ENCODE data around the gene THEM4. TPM values are rescaled to one million over a fixed set of nuclear protein-coding genes. Genes with fewer than 3 reads are reported as not detected.
"Not testable (repeated sequence)": the region's sequence is repeated elsewhere in the genome, so short reads cannot be mapped to it uniquely, and the experiment has no call there.

THEM4 gene
- total RNA-seq, 4 donors from 2014 or later, result 9.1 to 45.2 (median 14.6) TPM

DNA sequence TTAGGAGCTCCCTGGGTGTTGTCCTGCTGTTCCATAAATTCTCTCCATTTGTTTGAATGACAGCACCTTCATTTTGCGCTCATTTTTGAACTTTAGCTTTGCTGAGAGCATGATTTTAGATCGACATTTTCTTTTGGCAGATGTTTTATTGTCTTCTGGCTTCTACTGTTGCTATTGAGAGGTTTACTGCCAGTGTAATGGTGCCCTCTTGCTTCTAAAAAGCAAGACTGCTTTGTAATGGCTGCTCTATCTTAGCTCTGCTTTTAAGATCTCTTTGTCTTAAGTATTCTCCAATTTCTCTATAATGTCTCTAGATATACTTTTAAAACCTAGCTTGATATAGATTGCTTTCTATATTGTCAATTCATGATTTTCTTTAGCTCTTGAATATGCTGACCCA is 27.8 kb downstream of the THEM4 start:
- H3K27me3 ChIP-seq, result no peaks in the 10 kb centered on the region
- H3K4me1 ChIP-seq, result no peaks in the 10 kb centered on the region
- H3K27ac ChIP-seq, result no peak overlapping the region
- H3K9me3 ChIP-seq, result no peaks in the 10 kb centered on the region
- TF ChIP-seq, protein P1, sequence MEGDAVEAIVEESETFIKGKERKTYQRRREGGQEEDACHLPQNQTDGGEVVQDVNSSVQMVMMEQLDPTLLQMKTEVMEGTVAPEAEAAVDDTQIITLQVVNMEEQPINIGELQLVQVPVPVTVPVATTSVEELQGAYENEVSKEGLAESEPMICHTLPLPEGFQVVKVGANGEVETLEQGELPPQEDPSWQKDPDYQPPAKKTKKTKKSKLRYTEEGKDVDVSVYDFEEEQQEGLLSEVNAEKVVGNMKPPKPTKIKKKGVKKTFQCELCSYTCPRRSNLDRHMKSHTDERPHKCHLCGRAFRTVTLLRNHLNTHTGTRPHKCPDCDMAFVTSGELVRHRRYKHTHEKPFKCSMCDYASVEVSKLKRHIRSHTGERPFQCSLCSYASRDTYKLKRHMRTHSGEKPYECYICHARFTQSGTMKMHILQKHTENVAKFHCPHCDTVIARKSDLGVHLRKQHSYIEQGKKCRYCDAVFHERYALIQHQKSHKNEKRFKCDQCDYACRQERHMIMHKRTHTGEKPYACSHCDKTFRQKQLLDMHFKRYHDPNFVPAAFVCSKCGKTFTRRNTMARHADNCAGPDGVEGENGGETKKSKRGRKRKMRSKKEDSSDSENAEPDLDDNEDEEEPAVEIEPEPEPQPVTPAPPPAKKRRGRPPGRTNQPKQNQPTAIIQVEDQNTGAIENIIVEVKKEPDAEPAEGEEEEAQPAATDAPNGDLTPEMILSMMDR (IDR thresholded peaks at IDR 0.05), result peak in 2 of 6 experiments; percentile 12 to 32
- TF ChIP-seq POLR2A (IDR thresholded peaks at IDR 0.05), result no peak
- DNase-seq, result no peak
- peaks cover 0 to under 1% (median 0%) of the 10 kb centered on the region in 3 donors for H3K36me3 ChIP-seq
- no peak overlapping the region for H3K4me3 ChIP-seq

DNA sequence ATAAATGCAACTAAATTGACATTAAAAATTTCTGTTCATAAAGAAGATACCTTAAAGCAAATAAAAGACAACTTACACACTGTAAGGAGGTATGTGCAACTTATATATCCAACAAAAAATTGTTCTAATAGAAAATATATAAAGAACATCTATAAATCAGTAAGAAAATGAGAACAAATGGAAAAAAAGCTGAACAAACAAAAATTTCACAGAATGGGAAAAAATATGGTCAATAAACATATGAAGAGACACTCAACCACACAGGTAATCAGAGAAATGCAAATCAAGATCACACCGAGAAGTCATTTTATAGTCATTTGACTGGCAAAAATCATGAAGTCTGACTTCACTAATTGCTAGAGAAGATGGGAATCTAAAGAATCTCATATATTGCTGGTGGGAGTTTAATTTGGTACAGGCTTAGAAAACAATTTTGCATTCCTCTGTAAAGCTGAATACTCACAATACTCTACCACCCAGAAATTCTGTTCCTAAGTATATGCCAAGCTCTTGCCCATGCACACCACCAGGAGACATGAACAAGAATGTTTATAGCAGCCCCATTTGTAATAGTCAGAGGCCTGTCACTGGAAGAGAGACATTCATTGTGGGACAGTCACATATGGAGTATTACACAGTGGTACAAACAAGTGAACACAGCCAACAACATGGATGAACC is 33.8 kb downstream of the THEM4 start:
- no peak overlapping the region for H3K27ac ChIP-seq
- peaks cover 0 to 18% (median 0%) of the 10 kb centered on the region in 3 donors for H3K36me3 ChIP-seq
- H3K4me1 ChIP-seq, result no peaks in the 10 kb centered on the region
- no peak for DNase-seq
- no peak for TF ChIP-seq POLR2A (IDR thresholded peaks at IDR 0.05)
- TF ChIP-seq, protein P1 (IDR thresholded peaks at IDR 0.05), result no peak
- no peaks in the 10 kb centered on the region for H3K9me3 ChIP-seq
- H3K4me3 ChIP-seq, result no peak overlapping the region
- H3K27me3 ChIP-seq, result no peaks in the 10 kb centered on the region

DNA sequence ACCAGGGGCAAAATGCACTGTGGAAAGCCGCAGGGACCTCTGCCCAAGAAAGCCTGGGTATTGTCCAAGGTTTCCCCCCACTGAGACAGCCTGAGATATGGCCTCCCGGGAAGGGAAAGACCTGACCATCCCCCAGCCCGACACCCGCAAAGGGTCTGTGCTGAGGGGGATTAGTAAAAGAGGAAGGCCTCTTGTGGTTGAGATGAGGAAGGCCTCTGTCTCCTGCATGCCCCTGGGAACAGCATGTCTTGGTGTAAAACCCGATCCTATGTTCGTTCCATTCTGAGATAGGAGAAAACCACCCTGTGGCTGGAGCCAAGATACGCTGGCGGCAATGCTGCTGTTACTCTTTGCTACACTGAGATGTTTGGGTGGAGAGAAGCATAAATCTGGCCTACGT is 36.5 kb downstream of the THEM4 start:
- not testable (repeated sequence) for H3K4me1 ChIP-seq, H3K27ac ChIP-seq, DNase-seq, H3K27me3 ChIP-seq, H3K9me3 ChIP-seq, H3K4me3 ChIP-seq
- H3K36me3 ChIP-seq, result peaks cover 0 to 18% (median 0%) of the 10 kb centered on the region in 3 donors

DNA sequence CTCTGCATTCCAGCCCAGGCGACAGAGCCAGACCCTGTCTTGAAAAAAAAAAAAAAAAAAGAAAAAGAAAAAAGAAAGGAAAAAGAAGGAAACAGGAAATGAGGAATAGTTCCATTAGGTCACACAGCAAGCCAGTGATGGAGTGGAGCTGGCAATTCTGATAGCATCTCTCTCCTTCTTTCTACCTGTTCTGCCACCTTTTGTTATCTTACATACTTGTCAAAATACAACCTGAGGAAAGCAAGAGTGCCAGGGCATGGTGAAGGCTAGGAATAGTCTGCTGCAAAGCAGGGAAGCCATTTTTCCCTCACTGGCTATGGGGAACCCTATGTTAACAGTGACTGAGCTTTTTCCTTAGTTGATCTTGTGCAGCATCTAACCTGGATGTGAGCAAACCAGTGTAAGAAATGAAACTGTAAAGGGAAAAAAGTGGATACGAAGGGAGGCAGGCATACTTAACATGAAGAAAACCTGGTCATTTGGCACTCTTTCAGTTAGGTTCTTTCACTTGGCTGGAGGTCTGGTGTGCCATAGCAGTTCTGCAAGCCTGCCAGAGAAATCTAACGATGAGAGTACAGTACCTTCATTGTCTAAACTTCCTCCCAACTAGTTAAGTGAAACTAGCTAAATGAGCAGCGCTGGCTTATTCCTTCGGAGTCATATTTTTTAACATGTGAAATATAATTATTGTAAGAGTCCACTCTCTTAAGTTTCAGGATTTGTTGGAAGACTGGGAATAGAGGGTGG is 37.9 kb downstream of the THEM4 start:
- Histone ChIP-seq H3K27ac (no peak overlapping the region), H3K27me3 (no peaks in the 10 kb centered on the region), H3K4me3 (no peak overlapping the region), H3K4me1 (no peaks in the 10 kb centered on the region), H3K36me3 (peaks cover 0 to 18% (median 0%) of the 10 kb centered on the region in 3 donors), H3K9me3 (no peaks in the 10 kb centered on the region)
- DNase-seq, result no peak
- TF ChIP-seq, protein P1 (IDR thresholded peaks at IDR 0.05), result no peak
- no peak for TF ChIP-seq POLR2A (IDR thresholded peaks at IDR 0.05)

DNA sequence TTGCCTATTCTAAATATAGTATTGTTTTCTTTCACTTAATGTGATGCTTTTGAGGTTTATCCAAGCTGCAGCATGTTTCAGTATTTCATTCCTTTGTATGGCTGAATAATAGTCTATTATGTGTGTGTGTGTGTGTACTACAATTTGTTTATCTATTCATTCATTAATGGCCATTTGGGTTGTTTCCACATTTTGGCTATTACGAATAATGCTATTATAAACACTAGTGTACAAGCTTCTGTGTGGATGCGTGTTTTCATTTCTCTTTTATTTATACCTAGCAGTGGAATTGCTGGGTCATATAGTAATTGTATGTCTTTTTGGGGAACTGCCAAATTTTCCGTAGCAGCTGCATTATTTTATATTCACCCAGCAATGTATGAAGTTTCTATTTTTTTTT is 40.8 kb downstream of the THEM4 start:
- no peak overlapping the region for H3K4me3 ChIP-seq
- TF ChIP-seq, protein P1 (IDR thresholded peaks at IDR 0.05), result no peak
- TF ChIP-seq POLR2A (IDR thresholded peaks at IDR 0.05), result no peak
- H3K9me3 ChIP-seq, result no peaks in the 10 kb centered on the region
- DNase-seq, result no peak
- H3K27me3 ChIP-seq, result no peaks in the 10 kb centered on the region
- peaks cover 0 to 4% (median 0%) of the 10 kb centered on the region in 3 donors for H3K36me3 ChIP-seq
- no peak overlapping the region for H3K27ac ChIP-seq
- no peaks in the 10 kb centered on the region for H3K4me1 ChIP-seq

DNA sequence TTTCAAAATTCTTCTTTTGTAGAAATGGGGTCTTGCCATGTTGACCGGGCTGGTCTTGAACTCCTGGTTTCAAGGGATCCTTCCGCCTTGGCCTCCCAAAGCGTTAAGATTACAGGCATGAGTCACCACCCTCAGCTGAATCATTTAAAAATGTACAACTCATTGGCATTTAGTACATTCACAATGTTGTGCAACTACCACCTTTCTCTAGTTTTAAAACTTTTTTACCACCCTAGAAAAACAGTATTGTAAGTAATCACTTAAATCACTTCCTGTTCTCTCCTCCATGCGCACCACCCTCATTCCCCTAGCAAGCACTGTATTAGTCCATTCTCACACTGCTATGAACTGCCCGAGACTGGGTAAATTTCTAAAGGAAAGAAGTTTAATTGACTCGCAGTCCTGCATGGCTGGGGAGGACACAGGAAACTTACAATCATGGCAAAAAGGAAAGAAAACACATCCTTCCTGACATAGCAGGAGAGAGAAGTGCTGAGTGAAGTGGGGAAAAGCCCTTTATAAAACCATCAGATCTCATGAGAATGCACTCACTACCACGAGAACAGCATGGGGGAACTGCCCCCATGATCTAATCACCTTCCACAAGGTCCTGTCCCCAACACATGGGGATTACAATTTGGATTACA is 41.4 kb downstream of the THEM4 start:
- no peaks in the 10 kb centered on the region for H3K27me3 ChIP-seq
- no peaks in the 10 kb centered on the region for H3K4me1 ChIP-seq
- H3K9me3 ChIP-seq, result no peaks in the 10 kb centered on the region
- no peak overlapping the region for H3K27ac ChIP-seq
- no peak overlapping the region for H3K4me3 ChIP-seq
- H3K36me3 ChIP-seq, result no peaks in the 10 kb centered on the region
- TF ChIP-seq, protein P1 (IDR thresholded peaks at IDR 0.05), result no peak
- no peak for TF ChIP-seq POLR2A (IDR thresholded peaks at IDR 0.05)
- no peak for DNase-seq

All from Peyer's patch (tissue), 4 donors.